HL-60 (cell line): ENCODE data around the gene APOL1.
"Not testable (repeated sequence)": the region's sequence is repeated elsewhere in the genome, so short reads cannot be mapped to it uniquely, and the experiment has no call there.

Source experiments
- DNase-seq, 2 experiments: peaks; one replicate each; pipeline ENCODE4 v3.0.0-alpha.2; 2010 to 2020; ENCODE audit warnings: low read depth in 1 of 2, low spot score in 1 of 2
- H3K27ac ChIP-seq: fragments of 250-450 bp; sonication (Bioruptor Pico); replicated peaks from 2 replicates; pipeline ENCODE4 v1.5.1; 2020; ENCODE audit warnings: mild to moderate bottlenecking, moderate library complexity
- H3K27me3 ChIP-seq: fragments of 250-450 bp; sonication (Bioruptor Pico); 2 replicates; pipeline ENCODE4 v1.5.1; 2021; ENCODE audit warnings: mild to moderate bottlenecking, moderate library complexity; ENCODE audit not compliant: insufficient read depth, poor library complexity, severe bottlenecking
- H3K4me3 ChIP-seq: replicated peaks from 2 replicates; pipeline ENCODE4 v1.5.1; 2011; ENCODE audit warnings: mild to moderate bottlenecking, control low read depth, low read length; ENCODE audit not compliant: insufficient read depth
- GABPA ChIP-seq: IDR thresholded peaks from 2 replicates; pipeline ENCODE4 v1.6.1; 2012; ENCODE audit warnings: low read depth
- POLR2AphosphoS5 ChIP-seq: IDR thresholded peaks from 2 replicates; pipeline ENCODE4 v1.6.1; 2012; ENCODE audit warnings: low read depth
- SPI1 ChIP-seq: IDR thresholded peaks from 2 replicates; pipeline ENCODE4 v1.6.1; 2012; ENCODE audit warnings: low read depth, mild to moderate bottlenecking, borderline replicate concordance
- TF ChIP-seq, protein P1 (sequence below): IDR thresholded peaks from one replicate; pipeline ENCODE4 v1.5.1; 2011; ENCODE audit warnings: low read length, control low read depth, inconsistent platforms; ENCODE audit not compliant: insufficient read depth
- TF ChIP-seq, protein P2 (sequence below): IDR thresholded peaks from 2 replicates; pipeline ENCODE4 v1.6.1; 2012; ENCODE audit warnings: low read depth; ENCODE audit not compliant: insufficient replicate concordance

The APOL1 gene

DNA sequence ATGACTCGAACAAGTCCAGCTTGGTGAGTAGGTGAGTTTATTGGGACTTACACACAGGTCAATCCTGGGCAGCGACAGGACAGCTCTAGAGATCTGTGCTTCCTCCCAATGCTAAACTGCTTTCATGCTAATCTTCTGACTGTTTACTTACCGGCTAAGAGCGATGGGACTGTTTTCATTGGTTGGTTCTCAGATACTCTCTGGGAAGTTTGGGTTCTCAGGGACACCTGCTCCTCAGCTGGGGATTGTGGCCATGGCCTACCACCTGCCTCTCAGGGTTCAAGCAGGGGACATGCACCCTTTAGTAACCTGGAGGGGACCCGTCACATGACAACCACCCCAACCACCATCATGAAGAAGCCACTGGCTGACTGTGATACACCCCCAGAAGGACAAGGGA lies 26.7 kb upstream of the APOL1 start:
- no peak overlapping the region for H3K27ac ChIP-seq
- TF ChIP-seq GABPA (no peak), POLR2AphosphoS5 (no peak), SPI1 (no peak)
- no peak for DNase-seq

DNA sequence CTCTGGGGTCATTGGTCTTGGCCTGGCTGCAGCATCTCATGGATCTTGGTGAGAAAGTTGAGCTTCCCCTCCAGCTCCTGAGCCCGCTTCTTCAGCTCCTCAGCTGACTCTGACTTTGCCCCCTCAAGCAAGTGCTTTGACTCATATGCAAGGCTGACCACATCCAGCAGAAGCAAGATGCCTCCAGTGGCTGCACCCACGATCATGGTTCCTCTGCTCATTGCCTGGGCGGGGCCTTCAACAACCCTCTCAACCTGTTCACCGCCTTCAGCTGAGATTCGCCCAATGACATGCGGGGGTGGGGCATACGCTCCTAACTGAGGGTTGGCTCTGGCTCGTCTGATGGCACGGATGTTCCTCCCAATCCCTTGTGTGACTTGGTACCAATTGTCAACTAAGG lies 25.5 kb upstream of the APOL1 start:
- H3K27ac ChIP-seq = no peak overlapping the region
- H3K27me3 ChIP-seq = no peaks in the 10 kb centered on the region
- no peak overlapping the region for H3K4me3 ChIP-seq
- no peak for DNase-seq
- TF ChIP-seq, protein P1, sequence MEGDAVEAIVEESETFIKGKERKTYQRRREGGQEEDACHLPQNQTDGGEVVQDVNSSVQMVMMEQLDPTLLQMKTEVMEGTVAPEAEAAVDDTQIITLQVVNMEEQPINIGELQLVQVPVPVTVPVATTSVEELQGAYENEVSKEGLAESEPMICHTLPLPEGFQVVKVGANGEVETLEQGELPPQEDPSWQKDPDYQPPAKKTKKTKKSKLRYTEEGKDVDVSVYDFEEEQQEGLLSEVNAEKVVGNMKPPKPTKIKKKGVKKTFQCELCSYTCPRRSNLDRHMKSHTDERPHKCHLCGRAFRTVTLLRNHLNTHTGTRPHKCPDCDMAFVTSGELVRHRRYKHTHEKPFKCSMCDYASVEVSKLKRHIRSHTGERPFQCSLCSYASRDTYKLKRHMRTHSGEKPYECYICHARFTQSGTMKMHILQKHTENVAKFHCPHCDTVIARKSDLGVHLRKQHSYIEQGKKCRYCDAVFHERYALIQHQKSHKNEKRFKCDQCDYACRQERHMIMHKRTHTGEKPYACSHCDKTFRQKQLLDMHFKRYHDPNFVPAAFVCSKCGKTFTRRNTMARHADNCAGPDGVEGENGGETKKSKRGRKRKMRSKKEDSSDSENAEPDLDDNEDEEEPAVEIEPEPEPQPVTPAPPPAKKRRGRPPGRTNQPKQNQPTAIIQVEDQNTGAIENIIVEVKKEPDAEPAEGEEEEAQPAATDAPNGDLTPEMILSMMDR = no peak
- TF ChIP-seq, protein P2, sequence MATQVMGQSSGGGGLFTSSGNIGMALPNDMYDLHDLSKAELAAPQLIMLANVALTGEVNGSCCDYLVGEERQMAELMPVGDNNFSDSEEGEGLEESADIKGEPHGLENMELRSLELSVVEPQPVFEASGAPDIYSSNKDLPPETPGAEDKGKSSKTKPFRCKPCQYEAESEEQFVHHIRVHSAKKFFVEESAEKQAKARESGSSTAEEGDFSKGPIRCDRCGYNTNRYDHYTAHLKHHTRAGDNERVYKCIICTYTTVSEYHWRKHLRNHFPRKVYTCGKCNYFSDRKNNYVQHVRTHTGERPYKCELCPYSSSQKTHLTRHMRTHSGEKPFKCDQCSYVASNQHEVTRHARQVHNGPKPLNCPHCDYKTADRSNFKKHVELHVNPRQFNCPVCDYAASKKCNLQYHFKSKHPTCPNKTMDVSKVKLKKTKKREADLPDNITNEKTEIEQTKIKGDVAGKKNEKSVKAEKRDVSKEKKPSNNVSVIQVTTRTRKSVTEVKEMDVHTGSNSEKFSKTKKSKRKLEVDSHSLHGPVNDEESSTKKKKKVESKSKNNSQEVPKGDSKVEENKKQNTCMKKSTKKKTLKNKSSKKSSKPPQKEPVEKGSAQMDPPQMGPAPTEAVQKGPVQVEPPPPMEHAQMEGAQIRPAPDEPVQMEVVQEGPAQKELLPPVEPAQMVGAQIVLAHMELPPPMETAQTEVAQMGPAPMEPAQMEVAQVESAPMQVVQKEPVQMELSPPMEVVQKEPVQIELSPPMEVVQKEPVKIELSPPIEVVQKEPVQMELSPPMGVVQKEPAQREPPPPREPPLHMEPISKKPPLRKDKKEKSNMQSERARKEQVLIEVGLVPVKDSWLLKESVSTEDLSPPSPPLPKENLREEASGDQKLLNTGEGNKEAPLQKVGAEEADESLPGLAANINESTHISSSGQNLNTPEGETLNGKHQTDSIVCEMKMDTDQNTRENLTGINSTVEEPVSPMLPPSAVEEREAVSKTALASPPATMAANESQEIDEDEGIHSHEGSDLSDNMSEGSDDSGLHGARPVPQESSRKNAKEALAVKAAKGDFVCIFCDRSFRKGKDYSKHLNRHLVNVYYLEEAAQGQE = no peak
- no peak for TF ChIP-seq SPI1
- no peak for TF ChIP-seq POLR2AphosphoS5
- TF ChIP-seq GABPA = no peak

More for the DNA sequence above, 26.7 kb upstream of the APOL1 start:
- no peak overlapping the region for H3K4me3 ChIP-seq
- no peaks in the 10 kb centered on the region for H3K27me3 ChIP-seq

DNA sequence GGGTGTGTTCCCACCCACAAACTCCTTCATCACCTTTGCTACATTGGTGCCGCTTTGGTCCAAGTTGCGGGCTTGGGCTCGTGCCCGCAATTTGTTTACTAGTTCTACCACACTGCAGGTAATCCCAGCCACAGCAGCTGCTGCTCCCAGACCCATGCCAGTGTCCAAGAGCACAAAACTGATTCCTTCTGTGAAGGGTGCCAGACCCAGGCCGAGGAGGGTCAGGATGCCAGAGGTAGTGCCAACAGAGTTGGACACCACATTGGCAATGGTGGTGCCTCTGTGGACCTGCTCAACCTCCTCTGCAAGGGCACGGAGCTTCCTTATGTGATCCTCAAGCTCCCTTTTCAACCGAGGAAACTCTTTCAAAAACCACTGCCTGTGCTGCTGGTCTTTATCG lies 25.1 kb upstream of the APOL1 start:
- no peak overlapping the region for H3K27ac ChIP-seq
- no peak for DNase-seq
- no peaks in the 10 kb centered on the region for H3K27me3 ChIP-seq
- no peak overlapping the region for H3K4me3 ChIP-seq
- TF ChIP-seq, protein P2 = no peak
- TF ChIP-seq GABPA (no peak), POLR2AphosphoS5 (no peak), SPI1 (no peak)
- TF ChIP-seq, protein P1 = no peak

DNA sequence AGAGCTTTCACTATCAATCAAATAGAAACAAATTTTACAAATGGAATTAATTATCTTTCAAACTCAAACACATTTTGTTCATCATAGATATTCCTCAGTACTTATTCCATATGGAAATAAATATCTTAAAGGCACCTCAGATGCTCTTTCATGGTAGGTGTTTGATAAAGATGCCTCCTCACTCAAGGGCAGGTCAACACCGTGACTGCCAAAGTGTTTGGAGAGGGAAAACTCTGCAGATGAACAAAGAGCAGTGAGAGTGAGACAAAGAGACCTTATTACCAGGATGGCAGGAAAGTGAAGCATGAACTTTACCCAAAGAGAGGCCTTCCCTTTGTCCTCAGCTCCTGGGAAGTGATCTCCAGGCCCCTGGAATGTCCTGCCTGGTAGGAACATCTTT lies 24.6 kb upstream of the APOL1 start:
- H3K27ac ChIP-seq, DNase-seq, H3K4me3 ChIP-seq, H3K27me3 ChIP-seq: not testable (repeated sequence)

DNA sequence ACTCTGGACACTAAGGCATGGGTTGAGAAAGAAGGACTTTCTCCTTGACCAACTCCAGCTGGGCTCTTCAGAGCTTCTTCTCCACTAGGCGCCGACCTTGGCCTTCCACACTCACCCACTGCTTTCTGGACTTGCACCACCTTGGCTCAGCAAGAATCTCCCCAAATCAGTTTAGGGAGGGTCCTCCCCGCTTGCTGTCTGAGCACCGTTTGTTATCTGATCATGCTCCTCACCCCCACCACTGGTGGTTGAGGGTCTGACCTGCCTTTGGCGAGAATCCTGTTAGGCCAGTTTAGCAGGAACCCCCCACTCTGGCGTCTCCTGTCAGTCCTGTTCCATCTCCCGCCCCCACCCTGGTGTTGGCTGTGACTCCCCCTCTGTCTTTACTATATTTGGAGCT lies 24.0 kb upstream of the APOL1 start:
- no peak for DNase-seq
- TF ChIP-seq, protein P2 = no peak
- TF ChIP-seq SPI1 (no peak), POLR2AphosphoS5 (no peak), GABPA (no peak)
- TF ChIP-seq, protein P1 = no peak
- no peak overlapping the region for H3K4me3 ChIP-seq
- no peaks in the 10 kb centered on the region for H3K27me3 ChIP-seq
- H3K27ac ChIP-seq = no peak overlapping the region

DNA sequence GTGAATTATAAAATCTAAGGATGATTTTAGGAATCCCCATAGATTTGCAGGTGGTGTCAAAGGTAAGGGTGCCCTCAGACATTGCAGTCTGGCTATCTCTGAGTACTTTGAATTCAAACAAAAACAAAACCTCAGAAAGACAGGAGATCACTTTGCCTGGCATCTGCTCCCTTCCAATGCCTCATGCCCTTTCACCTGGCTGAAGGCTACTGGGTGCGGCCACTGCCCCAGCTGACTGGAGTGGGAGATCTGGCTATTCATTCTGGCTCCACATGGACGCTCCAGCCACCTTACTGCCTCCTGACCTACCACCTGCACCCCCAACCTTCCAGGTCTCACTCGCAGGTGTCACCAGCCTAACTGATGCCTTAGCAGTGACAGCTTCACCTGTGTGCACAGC lies 23.3 kb upstream of the APOL1 start:
- not testable (repeated sequence) for H3K27me3 ChIP-seq, H3K27ac ChIP-seq, DNase-seq, H3K4me3 ChIP-seq

DNA sequence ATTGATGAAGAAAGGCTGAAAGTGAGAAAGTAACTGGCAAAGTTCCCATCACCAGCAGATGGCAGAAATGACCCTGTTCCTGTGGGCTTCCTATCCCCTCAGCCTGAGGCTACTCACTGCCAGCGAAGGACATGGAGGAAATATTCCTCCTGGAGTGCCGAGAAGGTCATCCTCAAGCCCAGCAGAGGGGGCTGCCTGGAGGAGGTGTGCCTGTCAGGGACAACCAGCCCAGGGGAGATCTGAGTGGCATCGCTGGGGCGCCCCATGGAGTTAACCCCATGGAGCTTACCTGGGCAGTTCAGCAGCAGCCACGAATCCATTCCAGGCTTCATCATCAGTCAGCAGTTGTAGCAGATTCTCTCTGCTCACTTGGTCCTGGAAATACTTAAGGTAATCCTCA lies 21.9 kb upstream of the APOL1 start:
- H3K4me3 ChIP-seq, H3K27me3 ChIP-seq, H3K27ac ChIP-seq, DNase-seq: not testable (repeated sequence)
